Measurements from ENCODE around the gene TMEM94.
"Not testable (repeated sequence)": the region's sequence is repeated elsewhere in the genome, so short reads cannot be mapped to it uniquely, and the experiment has no call there.

The TMEM94 gene

DNA sequence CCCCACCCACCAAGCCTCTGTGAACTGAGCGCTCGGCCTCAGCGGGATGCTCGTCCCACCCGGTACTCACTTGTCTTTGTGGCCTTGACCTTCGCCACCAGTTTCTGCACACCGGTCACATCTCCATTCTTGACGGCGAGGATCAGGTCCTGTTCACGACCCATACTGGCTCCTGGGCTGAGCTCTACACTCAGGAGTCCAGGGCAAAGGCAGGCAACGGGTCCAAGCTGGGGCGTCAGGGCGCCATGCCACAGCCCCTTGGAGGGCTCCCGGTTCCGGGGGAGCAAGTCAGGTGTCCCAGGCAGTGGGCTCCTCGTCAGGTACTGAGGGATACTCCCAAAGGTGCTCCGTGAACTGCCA is 57.2 kb downstream of the TMEM94 start:
- no peak for DNase-seq

DNA sequence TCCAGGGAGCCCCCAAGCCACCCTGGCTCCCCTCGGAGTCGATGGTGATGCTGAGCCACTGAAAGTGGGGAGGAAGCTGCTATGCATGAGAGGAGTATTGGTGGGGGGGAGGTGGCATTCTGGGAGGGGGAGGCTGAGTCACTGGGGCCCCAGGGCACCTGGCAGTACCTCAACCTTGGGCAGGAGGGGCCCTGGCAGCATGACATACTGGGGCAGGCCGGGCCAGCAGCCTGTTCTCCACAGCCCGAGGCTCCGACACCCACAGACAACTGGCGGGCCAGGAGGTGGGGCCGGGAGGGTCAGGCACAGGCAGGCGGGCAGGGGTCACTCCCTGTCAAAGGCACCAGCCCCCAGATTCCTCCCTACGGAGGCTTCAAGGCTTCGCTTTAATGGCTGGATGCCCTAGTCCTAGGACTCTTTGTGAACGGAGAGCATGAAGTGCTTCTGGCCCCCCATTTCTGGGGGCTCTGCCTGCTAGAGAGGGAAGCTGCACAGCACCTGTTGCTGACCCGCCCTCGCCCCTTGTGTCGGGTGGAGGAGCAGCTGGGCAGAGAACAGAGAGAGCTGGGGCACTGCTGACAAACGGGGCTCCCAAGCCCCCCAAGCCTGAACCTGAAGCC is 58.0 kb downstream of the TMEM94 start:
- DNase-seq, result no peak

DNA sequence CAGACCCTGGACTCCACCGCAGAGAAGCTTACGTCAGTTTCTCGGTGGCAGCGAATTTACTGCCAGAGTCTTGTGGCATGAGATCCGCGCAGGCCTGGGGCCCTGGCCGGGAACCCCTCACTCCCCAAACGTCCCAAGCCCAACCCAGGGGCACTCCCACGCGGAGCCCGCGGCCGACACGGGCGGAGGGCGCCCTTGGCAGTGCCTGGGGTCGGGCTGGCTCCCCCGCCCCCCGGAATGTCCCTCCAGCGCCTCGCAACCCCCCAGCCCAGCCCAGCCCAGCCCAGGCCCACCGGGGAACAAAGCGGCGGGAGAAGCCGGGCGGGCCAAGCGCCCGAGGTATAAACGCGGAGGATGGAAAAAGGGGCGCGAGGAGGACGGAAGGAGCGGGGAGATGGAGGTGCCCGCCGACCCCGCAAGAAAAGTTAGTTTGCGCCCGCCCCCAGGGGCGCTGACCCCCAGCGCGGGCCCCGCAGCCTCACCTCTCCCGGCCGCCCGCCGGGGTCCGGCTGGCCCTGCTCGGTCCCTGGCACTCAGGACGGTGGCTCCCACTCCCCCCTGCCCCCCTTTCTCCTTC is 58.6 kb downstream of the TMEM94 start:
- DNase-seq, result no peak

DNA sequence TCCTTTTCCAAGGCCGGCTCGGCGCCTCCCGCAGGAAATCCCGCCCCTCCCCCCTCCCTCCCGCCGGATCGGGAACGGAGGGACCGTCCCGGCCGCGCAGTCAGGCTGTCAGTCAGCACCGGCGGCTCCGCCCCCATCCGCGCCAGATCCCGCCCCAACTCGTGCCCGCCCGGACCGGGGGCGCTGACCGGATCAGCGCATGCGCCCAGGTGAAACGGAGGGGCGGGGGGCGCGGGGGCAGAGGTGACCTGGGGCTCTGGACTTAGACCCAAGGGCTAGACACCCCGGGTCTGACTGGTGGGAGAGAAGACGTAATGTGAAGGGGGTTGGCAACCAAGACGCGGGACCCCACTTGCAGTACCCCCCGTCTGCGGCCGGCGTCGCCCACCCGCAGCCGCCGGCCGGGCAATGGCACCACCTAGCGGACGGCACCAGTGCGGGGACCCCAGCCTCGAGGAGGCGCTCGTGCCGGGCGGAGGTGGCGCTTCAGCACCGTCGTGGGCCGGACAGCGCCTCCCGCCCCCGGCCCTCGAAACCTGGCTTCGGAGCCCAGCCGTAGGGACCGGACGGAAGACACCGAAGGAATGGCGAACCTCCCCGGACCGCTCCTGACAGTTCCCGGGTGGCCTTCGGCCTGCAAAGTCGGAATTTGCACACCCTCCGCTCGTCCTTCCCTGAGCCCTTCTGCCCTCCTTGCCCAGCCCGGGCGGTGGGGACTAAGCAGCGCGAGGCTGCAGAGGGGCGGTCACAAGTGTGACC is 59.2 kb downstream of the TMEM94 start, which contains the start of gene CASKIN2:
Gene CASKIN2, minus strand, starts transcription at position 42 of the 759 bp plus-strand sequence. CDS start 1,733 bp downstream, outside the sequence.
- peak; percentile 77 for DNase-seq

DNA sequence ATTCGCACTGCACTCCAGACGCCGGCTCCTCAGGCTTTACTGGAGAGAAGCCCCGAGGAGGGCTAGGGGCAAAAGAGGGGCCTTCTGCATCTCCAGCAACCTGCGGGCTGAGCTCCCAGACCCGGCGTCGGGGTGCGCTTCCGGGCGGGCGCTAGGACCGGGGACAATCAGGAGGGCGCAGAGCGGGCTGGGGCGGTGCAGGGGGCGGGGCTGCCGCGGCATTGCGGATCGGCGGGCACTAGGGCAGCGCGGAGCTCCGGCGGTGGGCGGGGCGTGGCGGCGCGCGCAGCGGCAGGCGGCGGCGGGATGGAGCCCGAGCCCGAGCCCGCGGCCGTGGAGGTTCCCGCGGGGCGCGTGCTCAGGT is 59.8 kb downstream of the TMEM94 start, which contains the start of gene TSEN54:
Gene TSEN54, plus strand, starts transcription at position 274 of the 364 bp plus-strand sequence. Its CDS starts 33 bp downstream, at position 307.
- DNase-seq, result peak; percentile 96

DNA sequence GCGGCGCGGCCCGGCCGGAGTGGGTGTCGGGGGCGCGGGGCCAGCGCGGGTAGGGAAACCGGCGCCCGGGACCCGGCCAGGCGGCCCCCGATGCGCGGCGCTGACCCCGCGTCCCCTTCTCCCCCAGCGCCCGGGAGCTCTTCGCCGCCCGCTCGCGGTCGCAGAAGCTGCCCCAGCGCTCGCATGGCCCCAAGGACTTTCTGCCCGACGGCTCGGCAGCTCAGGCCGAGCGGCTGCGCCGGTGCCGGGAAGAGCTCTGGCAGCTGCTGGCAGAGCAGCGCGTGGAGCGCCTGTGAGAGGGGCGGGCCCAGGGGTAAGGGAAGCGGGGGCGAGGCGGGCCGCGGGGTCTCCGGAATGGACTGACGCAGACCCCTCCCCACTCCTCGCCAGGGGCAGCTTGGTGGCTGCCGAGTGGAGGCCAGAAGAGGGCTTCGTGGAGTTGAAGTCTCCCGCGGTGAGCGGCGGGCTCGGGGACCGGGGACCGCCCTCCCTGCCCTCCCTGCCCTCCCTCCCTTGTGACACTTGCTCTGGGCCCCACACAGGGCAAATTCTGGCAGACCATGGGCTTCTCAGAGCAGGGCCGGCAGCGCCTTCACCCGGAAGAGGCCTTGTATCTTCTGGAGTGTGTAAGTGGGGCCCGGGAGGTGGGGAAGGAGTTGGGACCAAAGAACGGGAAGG is 60.3 kb downstream of the TMEM94 start:
- DNase-seq, result peak; percentile 39

GRCh38 chr17:75517297-75517865 is 60.9 kb downstream of the TMEM94 start:
- DNase-seq, result no peak

- no peak for DNase-seq
These were observed 61.8 kb downstream of the TMEM94 start for GRCh38 chr17:75518201-75518600.

GRCh38 chr17:75518983-75519537 is 62.6 kb downstream of the TMEM94 start:
- no peak for DNase-seq

DNA sequence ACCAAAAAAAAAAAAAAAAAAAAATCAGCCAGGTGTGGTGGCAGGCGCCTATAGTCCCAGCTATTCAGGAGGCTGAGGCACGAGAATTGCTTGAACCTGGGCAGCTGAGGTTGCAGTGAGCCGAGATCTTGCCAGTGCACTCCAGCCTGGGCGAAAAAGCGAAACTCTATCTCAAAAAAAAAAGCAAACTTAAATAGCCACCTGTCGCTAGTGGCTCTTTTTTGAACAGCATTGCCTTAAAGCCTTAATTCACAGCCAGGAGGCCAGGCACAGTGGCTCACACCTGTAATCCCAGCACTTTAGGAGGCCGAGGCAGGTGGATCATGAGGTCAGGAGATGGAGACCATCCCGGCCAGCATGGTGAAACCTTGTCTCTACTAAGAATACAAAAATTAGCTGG is 64.0 kb downstream of the TMEM94 start:
- not testable (repeated sequence) for DNase-seq

DNA sequence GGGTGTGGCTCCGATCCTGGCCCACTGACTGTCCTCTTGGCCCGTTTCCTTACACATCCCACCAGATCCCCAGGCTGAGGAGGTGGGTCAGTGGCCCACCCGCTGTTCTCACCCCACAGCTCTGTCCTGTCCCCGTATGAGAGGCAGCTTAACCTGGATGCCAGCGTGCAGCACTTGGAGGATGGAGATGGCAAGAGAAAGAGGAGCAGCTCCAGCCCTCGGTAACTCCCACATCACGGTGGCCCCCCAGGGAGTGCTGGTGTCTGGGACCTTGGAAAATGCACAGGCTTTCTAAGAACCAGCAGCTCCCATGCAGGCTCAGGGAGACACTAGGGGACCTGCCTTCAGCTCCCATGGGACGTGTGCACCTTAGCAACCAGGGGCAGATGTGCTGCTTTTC is 64.9 kb downstream of the TMEM94 start:
- DNase-seq, result no peak

DNA sequence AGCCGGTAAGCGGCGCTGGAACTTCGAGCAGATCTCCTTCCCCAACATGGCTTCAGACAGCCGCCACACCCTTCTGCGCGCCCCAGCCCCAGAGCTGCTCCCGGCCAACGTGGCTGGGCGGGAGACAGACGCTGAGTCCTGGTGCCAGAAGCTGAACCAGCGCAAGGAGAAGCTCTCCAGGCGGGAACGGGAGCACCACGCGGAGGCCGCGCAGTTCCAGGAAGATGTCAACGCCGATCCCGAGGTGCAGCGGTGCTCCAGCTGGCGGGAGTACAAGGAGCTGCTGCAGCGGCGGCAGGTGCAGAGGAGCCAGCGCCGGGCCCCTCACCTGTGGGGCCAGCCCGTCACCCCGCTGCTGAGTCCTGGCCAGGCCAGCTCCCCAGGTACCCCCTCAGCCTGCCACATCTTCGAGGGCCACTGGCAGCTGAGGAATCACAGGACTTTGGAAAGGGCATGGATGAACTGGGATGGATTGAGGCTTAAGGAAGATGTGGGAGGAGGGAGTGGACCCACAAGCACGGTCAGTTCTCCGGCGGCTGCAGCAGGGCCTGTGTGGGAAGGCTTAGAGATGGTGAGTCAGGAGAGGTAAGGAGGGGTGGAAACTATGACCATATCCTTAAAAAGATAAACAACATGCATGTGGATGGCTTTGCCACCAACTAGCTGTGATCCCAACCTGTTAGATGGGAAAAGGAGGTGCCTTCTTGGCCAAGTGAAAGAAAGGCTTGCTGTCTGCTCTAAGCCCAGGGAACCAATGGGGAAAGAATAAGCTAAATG is 65.7 kb downstream of the TMEM94 start:
- no peak for DNase-seq

GRCh38 chr17:75523647-75524046 is 67.2 kb downstream of the TMEM94 start:
- DNase-seq, result no peak

- no peak for DNase-seq
These were observed 68.0 kb downstream of the TMEM94 start for GRCh38 chr17:75524269-75524969.

DNA sequence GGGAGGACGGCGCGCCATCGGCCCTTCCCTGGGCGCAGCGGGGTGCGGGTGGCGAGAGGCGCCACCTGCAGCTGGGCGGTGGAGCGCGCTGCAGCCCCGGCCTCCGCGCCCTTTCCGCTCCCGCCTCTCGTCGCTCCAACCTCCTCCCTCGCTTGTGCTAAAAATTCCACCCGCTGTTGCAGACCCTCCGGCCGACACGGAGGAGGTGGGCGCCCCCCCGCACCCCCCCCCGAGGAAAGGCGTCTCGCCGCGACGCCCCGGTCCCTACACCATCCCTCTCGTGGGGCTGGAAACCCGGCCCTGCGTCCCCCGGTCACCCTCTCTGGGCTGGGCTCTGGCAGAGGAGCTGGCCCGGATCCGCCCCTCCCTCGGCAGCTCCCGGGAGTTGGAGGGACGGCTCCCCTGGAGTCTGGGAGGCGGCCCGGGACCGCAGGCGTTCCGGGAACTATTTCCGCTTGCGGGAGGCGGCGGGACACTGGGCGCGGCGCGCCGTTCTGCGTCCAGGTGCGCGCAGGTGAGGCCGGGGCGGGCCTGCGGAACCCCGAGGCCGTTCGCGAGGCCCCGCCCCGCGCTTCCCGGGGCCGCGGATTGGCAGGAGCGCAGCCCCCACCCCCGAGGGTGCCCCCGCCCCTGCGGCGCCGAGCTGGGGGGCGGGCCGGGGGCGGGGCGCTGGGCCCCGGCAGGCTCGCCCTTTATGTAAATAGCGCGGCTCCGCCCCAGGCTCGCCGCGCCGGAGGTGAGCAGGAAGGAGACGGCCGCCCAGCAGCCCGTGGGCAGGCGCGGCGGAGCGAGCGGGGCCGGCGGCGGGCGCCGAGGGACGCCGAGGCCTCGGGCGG is 68.8 kb downstream of the TMEM94 start, which contains the start of gene LLGL2:
Gene LLGL2, plus strand, starts transcription at position 728 of the 836 bp plus-strand sequence. CDS start 17,730 bp downstream, outside the sequence.
- peak; percentile 81 for DNase-seq

GRCh38 chr17:75525806-75526554 is 69.5 kb downstream of the TMEM94 start:
- DNase-seq, result no peak

GRCh38 chr17:75526555-75527270 is 70.3 kb downstream of the TMEM94 start:
- DNase-seq, result no peak

GRCh38 chr17:75530837-75531720 is 74.6 kb downstream of the TMEM94 start:
- DNase-seq, result no peak
